GM18508 (cell line): Measurements from ENCODE around the gene GFOD1.

Source experiments
- ATAC-seq: cut with Tn5 transposase; IDR thresholded peaks from one replicate; pipeline ENCODE4 v1.9.1; 2021; ENCODE audit warnings: moderate number of reproducible peaks; ENCODE audit not compliant: insufficient read depth, unreplicated experiment

GFOD1 gene

DNA sequence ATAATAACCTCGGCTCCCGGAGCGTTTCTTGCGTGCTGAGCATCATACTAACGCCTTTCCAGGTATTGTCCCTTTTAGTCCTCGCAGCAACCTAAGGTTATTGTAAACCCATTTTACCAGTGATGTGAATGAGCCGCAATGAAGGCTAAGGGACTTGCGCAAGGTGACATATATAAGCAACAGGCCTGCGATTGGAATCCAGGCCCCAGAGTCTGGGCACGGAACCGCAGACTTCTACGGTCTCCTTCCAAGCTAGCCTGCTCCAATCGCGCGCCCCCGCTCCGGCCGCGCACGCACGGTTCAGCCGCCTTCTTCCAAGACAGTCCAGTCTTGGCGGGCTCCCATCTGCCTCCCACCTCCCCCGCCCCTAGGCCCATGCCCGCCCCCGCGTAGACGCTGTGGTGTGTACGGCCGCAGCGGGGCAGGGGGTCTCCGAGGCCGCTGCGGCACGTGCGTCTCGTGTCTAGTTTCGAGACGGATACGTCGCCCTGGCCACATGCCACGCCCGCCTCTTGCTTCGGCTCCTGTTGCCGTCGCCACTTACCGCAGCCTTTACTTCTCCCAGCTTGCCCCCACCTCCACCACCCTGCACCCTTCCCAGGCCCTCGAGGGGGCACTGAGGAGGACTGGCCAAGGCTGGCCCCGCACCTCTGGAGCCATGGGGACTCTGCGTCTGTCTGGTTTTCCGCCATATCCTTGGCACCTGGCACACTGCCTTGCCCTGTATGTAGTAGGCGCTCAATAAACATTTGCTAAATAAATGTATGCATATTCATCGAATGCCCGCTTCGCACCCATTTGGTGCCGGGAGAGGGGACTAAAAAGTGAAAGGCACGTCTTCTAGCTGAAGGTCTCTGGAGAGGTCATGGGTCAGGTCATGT lies 855 bp upstream of the GFOD1 start:
- no peak for ATAC-seq

DNA sequence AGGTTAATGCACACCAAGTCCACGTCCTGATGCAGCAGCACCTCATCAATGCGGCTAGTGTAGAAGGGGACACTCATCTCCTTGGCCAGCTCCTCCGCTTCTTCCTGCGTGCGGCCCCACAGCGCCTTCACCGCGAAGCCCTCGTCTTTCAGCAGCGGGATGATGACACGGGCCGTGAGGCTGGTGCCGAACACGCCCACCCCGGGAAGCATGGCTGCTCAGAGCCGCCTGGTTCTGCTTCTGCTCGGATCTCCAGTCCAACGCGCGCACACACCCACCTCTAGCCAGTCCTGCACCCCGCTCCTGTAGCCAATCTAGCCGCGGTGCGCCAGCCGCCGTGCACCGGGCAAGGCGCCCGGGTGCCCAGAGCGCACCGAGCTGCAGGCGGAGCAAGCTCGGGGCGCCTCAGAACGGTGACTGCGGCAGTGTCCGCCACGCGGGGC lies 700 bp downstream of the GFOD1 start:
- ATAC-seq, result no peak

GRCh38 chr6:13485923-13486562 lies 1.4 kb downstream of the GFOD1 start:
- ATAC-seq, result no peak

DNA sequence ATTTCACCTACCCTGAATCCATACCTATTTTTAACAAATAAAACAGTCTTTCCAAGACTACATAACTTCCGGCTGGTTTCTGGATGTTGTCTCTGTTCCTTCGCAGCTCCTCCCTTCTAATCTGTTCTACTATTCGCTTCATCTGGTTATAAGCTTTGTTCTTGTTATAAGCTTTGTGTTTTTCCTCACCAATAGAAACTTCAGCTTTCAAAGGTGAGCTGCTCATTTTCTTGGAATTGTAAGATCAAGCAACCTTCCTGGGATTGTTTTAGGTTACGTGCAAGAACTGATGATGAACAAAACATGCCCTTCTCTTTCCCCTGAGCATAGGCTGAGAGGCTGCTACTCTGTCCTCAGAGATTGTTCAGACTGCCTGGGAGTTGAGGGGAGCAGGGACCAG lies 2.1 kb downstream of the GFOD1 start:
- ATAC-seq, result no peak

GRCh38 chr6:13484827-13485226 lies 2.6 kb downstream of the GFOD1 start:
- no peak for ATAC-seq

GRCh38 chr6:13484138-13484708 lies 3.2 kb downstream of the GFOD1 start:
- ATAC-seq, result no peak

DNA sequence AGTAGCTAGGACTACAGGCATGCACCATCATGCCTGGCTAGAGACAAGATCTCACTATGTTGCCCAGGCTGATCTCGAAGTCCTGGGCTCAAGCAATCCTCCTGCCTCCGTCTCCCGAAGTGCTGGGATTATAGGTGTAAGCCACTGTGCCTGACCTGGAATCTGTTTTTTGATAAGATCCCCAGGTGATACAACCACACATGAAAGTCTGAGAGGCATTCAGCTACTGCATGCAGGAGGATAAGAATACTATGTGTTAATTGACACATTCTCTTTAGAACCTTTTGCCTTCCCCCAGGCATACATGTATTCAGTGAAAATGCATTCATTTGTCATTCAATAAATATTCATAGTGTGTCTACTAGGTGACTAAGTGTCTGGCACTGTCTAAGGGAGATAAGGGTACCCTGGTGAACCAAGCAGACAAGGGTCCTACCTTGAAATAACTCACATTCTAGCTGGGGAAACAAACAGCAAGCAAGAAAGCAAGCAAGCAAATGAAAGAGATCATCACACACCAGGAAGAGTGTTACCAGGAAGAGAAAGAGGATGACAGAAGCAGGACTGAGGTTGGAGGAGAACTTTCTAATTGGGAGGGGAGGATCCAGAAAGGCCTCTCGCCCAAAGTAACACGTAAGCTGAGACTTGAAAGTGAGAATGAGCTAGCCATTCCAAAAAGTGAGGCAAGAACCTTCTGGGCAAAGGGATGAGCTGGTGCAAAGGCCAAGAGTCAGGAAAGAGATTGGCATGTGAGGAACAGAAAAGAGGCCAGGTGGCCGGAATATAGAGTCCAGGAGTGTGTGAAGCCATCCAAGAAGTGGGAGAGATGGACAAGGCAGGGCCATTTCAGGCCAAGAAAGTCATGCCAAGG lies 6.5 kb downstream of the GFOD1 start:
- ATAC-seq, result no peak

GRCh38 chr6:13479971-13480434 lies 7.4 kb downstream of the GFOD1 start:
- ATAC-seq, result no peak

GRCh38 chr6:13479206-13479800 lies 8.1 kb downstream of the GFOD1 start:
- ATAC-seq, result no peak

DNA sequence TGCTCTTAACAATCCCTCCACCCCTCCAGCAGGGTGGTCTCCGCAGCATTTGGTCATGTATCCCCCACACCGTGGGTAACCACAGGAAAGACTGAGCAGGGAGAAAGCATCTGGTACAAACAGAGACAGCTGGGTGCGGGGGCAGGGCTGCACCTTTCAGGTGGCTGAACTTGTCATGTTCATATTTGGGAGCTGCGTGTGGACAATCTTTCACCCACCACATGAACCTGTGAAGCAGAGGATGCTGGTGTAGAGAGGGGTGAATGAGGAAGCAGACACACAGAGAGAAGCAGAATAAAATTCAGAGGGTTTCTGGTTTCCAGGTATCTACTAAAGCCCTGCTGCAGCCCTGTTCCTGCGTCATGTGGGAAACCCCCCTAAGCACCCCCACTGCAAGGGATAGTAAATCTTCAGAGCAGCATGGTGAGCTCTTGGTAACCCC lies 8.9 kb downstream of the GFOD1 start:
- no peak for ATAC-seq

DNA sequence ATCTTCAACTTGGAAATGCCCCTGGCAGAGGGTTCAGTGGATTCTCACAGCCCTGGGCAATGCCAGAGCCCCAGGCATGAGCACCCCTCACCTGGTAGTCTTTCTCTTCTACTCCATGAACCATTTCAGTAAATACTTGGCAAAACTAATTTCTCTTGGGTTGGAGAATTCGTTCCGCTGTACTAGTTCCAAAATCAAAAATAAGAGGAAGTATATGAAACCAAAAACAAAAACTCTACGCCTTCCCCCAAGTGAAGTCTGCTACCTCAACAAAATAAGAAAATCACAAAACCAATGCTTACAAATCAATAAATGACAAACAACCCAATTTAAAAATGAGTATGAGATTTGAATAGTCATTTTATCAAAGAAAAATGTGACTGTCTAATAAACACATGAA lies 12.6 kb downstream of the GFOD1 start:
- ATAC-seq, result no peak

GRCh38 chr6:13474360-13474759 lies 13.0 kb downstream of the GFOD1 start:
- ATAC-seq, result no peak

GRCh38 chr6:13473768-13474165 lies 13.6 kb downstream of the GFOD1 start:
- ATAC-seq, result no peak

GRCh38 chr6:13472976-13473767 lies 14.2 kb downstream of the GFOD1 start:
- ATAC-seq, result no peak

GRCh38 chr6:13472099-13472498 lies 15.3 kb downstream of the GFOD1 start:
- no peak for ATAC-seq

GRCh38 chr6:13471184-13471583 lies 16.2 kb downstream of the GFOD1 start:
- ATAC-seq, result no peak

DNA sequence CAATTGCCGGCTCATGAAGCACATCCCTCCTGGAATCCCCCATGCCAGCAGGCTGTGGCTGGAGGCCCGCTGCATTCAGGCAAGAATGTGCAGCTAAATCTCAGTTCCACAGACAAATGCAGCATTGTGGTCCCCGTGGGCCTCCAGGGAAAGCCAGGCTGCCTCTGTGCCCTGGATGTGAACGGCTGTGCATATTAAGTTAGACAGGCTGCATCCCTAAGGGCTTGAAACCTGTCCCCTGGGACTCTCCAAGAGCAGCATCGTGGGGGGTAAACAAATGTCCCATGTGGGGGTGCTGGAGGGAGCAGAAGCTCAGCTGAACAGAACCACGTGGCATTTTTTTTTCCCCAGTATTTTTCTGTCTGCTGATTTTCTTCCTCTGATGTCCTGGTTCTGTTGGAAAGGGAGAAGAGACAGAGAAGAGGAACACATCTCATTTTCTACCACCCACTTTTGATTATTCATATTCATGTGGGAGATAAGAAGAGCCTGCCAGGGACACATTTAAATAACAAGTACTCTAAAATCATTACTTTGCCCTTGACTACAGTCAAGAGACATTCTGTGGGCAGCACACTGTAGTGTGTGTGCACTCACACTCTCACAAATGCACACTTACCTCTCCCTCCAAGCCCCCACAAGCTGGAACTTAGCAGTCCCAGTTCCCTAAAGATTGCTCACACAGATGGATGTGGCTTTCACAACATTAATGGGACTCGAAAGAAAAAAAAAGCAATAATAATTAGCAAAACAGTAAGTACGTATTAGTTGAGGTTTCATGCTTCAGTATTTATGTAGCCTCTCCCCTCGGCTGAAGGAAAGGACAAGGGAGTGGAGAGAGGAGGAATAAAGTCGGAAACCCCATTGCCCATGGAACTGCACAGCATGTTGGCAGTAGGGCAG lies 16.9 kb downstream of the GFOD1 start:
- no peak for ATAC-seq

GRCh38 chr6:13469693-13470092 lies 17.7 kb downstream of the GFOD1 start:
- no peak for ATAC-seq
